ENCODE measurements around the gene HOXD4. TPM values are rescaled to one million over a fixed set of nuclear protein-coding genes. Genes with fewer than 3 reads are reported as not detected.

HOXD4 gene
- total RNA-seq, 2 donors from 2014 or later = 1.6 to 3.6 TPM

DNA sequence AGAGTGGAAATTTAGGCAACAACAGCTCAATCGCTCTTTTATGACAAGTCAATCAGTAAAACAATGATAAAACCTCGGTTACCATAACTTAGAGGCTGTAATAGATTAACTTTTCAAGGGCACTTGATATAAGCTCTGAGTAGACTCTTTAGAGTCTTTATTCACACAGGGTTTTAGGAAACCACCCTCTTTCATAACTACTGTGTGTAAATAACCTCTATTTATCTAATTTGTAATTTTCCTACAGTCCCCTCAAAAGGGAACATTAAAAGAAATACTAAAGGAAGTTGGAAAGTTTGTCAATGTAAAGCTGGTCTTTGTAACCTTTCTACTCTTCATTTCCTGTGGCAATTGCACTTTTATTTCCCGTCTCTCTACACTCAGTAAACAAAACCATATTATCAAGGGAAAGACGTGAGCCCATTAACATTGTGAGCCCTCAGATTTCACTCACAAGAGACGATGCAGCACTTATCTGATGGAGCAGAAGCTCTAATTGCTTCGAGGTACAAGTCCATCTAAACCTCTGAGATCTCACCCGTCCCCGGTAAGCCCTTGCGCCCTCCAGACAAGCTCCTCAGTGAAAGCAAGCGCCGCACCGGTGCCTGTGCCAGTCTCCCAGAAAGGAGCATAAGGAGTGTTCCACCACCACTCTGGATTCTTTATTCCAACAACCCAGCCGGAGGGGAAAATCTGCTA lies 36.0 kb downstream of the HOXD4 start:
- peak overlapping the region; percentile 74 to 91 for H3K9ac ChIP-seq (ENCODE audit: low read depth in 2 of 2, low read length in 2 of 2)
- no peaks in the 10 kb centered on the region for H3K9me3 ChIP-seq
- H3K27ac ChIP-seq = peak overlapping the region; percentile 84
- peak; percentile 60 for DNase-seq
- intact Hi-C loops (cut with DNase I) = no loop called here
- H3K27me3 ChIP-seq = peaks cover 13% of the 10 kb centered on the region
- no peaks in the 10 kb centered on the region for H3K36me3 ChIP-seq
- H3K4me3 ChIP-seq = peak overlapping the region; percentile 76
- H3K4me1 ChIP-seq = peaks cover 5% of the 10 kb centered on the region
- TF ChIP-seq, protein P1, sequence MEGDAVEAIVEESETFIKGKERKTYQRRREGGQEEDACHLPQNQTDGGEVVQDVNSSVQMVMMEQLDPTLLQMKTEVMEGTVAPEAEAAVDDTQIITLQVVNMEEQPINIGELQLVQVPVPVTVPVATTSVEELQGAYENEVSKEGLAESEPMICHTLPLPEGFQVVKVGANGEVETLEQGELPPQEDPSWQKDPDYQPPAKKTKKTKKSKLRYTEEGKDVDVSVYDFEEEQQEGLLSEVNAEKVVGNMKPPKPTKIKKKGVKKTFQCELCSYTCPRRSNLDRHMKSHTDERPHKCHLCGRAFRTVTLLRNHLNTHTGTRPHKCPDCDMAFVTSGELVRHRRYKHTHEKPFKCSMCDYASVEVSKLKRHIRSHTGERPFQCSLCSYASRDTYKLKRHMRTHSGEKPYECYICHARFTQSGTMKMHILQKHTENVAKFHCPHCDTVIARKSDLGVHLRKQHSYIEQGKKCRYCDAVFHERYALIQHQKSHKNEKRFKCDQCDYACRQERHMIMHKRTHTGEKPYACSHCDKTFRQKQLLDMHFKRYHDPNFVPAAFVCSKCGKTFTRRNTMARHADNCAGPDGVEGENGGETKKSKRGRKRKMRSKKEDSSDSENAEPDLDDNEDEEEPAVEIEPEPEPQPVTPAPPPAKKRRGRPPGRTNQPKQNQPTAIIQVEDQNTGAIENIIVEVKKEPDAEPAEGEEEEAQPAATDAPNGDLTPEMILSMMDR (IDR thresholded peaks at IDR 0.05) = no peak

DNA sequence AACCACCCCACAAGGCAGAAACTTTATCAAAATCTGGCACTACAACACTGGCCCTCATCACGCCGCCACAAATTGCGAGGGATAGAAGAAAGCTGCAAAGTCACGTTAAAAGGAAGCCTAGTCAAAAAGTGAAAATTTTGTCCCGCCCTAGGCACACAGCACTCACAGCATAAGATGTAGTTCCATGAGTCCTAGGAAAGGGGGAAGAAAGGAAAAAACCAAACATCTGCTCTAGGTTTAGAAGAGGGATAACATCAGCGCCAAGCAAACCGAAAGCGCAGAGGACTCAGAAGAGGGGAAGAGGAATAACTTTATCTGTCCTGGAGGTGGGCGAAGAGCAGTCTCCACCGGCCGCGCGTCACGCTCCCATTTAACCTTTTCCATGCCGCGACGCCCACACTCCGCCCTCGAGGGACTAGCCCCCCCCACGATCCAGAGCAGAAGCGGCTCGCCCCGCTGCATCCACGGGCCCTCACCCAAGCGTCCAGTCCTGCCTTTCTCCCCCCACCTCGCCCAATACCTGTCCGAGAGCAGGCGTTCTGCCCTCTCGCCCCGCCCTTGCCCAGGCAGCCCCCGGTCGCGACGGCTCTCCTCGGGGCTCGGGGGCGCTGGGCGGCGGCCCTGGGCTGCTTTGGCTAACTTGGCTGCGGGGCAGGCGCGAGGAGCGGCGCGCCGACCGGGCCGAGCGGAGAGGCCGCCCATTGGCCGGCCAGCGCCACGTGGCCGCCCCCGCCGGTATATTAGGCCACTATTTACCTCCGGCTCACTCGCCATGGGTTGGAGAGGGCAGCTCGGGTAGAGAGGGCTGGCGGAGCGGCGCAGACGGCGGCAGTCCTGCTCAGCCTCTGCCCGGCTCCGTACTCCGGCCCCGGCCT lies 36.8 kb downstream of the HOXD4 start, which contains the start of gene HOXD1:
Gene HOXD1 (plus strand): TSS at position 770 of the 875 bp plus-strand sequence. CDS start 134 bp downstream, outside the sequence.
- H3K4me1 ChIP-seq = peaks cover 5% of the 10 kb centered on the region
- intact Hi-C loops (cut with DNase I) = no loop called here
- H3K27me3 ChIP-seq = peaks cover 13% of the 10 kb centered on the region
- H3K4me3 ChIP-seq = peak within 1 kb of the TSS; percentile 76
- DNase-seq = peak; percentile 87
- H3K27ac ChIP-seq = peak within 1 kb of the TSS; percentile 84
- TF ChIP-seq, protein P1 (IDR thresholded peaks at IDR 0.05) = no peak
- H3K9ac ChIP-seq (ENCODE audit: low read depth in 2 of 2, low read length in 2 of 2) = peak within 1 kb of the TSS; percentile 74 to 91
- H3K9me3 ChIP-seq = no peaks in the 10 kb centered on the region
- no peaks in the 10 kb centered on the region for H3K36me3 ChIP-seq

DNA sequence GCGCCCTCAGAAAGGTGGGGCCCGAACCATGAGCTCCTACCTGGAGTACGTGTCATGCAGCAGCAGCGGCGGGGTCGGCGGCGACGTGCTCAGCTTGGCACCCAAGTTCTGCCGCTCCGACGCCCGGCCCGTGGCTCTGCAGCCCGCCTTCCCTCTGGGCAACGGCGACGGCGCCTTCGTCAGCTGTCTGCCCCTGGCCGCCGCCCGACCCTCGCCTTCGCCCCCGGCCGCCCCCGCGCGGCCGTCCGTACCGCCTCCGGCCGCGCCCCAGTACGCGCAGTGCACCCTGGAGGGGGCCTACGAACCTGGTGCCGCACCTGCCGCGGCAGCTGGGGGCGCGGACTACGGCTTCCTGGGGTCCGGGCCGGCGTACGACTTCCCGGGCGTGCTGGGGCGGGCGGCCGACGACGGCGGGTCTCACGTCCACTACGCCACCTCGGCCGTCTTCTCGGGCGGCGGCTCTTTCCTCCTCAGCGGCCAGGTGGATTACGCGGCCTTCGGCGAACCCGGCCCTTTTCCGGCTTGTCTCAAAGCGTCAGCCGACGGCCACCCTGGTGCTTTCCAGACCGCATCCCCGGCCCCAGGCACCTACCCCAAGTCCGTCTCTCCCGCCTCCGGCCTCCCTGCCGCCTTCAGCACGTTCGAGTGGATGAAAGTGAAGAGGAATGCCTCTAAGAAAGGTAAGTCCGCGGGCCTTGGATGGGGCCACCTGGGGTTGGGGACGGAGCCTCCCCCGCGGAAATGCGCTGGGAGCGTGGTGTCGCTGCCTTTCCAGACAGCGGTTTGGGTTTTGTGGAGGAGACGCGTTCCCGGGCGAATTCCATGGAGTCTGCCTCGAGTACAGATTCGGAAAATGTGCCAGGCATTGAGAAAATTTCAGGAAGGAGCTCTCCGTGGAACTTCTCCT lies 37.7 kb downstream of the HOXD4 start:
- no peak for DNase-seq
- Histone ChIP-seq H3K27me3 (peaks cover 13% of the 10 kb centered on the region), H3K4me3 (peak overlapping the region; percentile 76), H3K36me3 (no peaks in the 10 kb centered on the region), H3K9ac (ENCODE audit: low read depth in 2 of 2, low read length in 2 of 2) (peak overlapping the region; percentile 51 to 91), H3K9me3 (no peaks in the 10 kb centered on the region), H3K27ac (peak overlapping the region; percentile 84), H3K4me1 (peaks cover 5% of the 10 kb centered on the region)
- TF ChIP-seq, protein P1 (IDR thresholded peaks at IDR 0.05) = no peak
- intact Hi-C loops (cut with DNase I) = no loop called here

DNA sequence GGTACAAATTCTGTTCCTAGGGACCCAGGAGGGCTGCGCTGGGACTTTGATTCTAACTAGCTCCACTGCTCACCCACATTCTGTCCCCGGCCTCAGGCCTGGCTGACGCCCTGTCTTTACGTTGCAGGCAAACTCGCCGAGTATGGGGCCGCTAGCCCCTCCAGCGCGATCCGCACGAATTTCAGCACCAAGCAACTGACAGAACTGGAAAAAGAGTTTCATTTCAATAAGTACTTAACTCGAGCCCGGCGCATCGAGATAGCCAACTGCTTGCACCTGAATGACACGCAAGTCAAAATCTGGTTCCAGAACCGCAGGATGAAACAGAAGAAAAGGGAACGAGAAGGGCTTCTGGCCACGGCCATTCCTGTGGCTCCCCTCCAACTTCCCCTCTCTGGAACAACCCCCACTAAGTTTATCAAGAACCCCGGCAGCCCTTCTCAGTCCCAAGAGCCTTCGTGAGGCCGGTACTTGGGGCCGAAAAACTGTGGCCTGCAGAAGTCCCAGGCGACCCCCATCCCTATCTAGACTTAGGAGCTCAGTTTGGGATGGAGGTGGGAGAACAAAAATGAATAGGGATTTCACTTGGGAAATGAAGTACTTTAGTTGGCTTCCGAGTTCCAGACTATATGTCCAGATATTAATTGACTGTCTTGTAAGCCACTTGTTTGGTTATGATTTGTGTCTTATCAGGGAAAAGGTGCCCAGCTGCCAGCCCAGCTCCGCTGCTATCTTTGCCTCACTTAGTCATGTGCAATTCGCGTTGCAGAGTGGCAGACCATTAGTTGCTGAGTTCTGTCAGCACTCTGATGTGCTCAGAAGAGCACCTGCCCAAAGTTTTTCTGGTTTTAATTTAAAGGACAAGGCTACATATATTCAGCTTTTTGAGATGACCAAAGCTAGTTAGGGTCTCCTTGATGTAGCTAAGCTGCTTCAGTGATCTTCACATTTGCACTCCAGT lies 38.6 kb downstream of the HOXD4 start:
- intact Hi-C loops (cut with DNase I) = no loop called here
- H3K4me3 ChIP-seq = peak overlapping the region; percentile 76
- H3K9ac ChIP-seq (ENCODE audit: low read depth in 2 of 2, low read length in 2 of 2) = peak overlapping the region in 1 of 2 donors; percentile 68
- H3K27ac ChIP-seq = no peak overlapping the region
- H3K9me3 ChIP-seq = no peaks in the 10 kb centered on the region
- H3K4me1 ChIP-seq = peaks cover 5% of the 10 kb centered on the region
- H3K36me3 ChIP-seq = no peaks in the 10 kb centered on the region
- TF ChIP-seq, protein P1 (IDR thresholded peaks at IDR 0.05) = no peak
- DNase-seq = no peak
- H3K27me3 ChIP-seq = peaks cover 13% of the 10 kb centered on the region
